ENCODE measurements around the gene TRIM37. TPM values are rescaled to one million over a fixed set of nuclear protein-coding genes. Genes with fewer than 3 reads are reported as not detected.
A peak's percentile ranks its signal among the peaks of the same experiment; 100 is the strongest.
"Not testable (repeated sequence)": the region's sequence is repeated elsewhere in the genome, so short reads cannot be mapped to it uniquely, and the experiment has no call there.

TRIM37 gene, protein sequence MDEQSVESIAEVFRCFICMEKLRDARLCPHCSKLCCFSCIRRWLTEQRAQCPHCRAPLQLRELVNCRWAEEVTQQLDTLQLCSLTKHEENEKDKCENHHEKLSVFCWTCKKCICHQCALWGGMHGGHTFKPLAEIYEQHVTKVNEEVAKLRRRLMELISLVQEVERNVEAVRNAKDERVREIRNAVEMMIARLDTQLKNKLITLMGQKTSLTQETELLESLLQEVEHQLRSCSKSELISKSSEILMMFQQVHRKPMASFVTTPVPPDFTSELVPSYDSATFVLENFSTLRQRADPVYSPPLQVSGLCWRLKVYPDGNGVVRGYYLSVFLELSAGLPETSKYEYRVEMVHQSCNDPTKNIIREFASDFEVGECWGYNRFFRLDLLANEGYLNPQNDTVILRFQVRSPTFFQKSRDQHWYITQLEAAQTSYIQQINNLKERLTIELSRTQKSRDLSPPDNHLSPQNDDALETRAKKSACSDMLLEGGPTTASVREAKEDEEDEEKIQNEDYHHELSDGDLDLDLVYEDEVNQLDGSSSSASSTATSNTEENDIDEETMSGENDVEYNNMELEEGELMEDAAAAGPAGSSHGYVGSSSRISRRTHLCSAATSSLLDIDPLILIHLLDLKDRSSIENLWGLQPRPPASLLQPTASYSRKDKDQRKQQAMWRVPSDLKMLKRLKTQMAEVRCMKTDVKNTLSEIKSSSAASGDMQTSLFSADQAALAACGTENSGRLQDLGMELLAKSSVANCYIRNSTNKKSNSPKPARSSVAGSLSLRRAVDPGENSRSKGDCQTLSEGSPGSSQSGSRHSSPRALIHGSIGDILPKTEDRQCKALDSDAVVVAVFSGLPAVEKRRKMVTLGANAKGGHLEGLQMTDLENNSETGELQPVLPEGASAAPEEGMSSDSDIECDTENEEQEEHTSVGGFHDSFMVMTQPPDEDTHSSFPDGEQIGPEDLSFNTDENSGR
- total RNA-seq = 14.5 TPM

- peak; percentile 99 to 100 (median 99) for DNase-seq (ENCODE audit: low read depth in 2 of 3, low spot score in 2 of 3)
These were observed at the start of gene TRIM37 for GRCh38 chr17:59106463-59107305. Gene TRIM37 (minus strand): TSS chr17:59106880. CDS start chr17:59106461, 419 bp downstream.

DNA sequence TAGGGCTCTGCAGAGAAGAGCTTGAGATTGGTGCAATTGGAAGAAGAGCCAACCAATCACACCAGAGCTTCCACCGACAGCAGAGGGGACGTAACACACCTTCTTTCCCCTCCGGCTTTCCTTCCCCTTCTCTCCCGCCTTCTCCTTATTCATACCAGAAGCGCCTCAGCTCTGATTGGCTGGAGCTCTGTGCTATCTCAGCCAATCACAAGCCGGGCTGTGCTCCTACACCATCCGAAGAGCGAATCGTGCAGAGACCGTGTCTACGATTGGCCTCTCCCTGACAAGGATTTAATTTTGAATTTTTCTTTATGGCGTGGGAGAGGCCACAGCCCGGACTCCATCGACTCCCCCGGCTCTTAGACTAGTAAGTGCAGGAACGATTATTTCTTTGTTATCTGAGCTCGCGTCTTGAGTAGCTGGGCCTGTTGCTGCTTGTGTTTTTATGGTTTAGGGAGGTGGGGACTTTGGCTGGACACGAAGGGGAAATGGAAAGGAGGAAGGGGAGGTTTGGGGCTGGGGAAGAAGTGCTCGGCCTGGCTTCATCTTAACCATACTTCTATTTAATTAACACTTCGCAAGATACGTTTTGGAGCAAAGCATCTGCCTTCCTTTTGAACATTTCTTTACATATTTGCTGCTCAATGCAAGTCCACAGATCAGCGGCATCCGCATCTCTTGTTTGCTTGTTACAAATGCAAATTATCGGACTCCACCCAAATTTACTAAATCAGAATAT, 48.9 kb upstream of the TRIM37 start, which contains the start of gene PRR11:
PRR11 (plus strand) TSS at position 308 of the 739 bp plus-strand sequence. CDS start 14,007 bp downstream, outside the sequence.
- peak in 1 of 3 donors; percentile 81 for DNase-seq (ENCODE audit: low read depth in 2 of 3, low spot score in 2 of 3)

DNA sequence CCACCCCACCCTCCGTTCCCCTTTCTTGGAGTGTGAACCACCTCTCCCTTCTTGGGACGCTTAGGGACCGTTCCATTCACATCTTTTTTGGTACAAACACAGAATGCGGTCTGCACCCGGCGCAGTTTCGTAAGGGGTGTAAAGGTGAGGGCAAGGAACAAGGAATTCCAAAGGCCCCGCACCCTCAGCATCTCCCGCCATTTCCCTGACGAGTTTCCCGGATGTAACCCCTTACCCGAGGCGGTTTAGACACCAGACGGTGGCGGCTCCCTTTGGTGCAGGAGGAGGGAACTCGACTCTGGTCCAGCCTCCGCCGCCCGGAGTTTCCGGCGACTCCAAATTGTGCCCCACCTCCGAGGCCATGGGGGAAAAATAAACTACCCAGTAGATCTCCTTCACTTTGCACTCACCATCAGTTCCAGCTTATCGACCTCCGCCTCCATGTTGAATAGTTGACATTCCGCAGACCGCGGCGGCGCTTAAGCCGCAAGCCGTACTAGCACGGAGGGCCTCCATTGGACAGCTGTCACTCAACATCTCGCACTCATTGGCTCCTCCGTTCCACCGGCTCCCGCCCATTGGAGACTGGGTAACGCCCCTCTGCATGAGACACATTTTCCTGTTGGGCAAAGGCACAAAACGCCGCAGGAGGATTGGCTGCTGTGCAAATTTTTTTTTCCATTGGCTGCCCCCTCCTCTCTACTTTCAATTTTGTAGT, 48.2 kb upstream of the TRIM37 start, which contains the start of gene SKA2:
SKA2 (minus strand) TSS at position 466 of the 718 bp plus-strand sequence; CDS start at position 443, 23 bp downstream.
- peak; percentile 87 to 100 (median 99) for DNase-seq (ENCODE audit: low read depth in 2 of 3, low spot score in 2 of 3)

DNA sequence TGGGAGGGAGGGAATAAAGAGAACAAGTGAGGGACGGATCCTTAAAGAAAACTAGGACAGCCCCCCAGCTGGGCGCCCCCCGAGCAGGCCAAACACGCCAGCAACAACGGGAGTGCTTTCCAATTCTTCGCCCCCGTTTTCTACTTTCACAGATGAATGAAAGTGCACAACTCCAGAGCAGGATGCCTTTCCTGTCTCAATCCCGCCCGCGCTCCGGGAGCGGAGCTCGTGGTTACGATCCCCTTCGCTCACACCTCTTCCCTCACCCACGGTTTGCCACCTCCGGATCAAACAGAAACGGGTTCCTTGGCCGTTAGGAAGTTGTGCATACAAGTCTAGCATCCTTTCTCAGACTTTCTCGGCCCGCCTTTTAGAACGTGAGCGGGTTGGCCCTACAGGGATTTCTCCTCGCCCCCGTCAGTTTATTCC, 47.6 kb upstream of the TRIM37 start:
- DNase-seq (ENCODE audit: low read depth in 2 of 3, low spot score in 2 of 3) = no peak

DNA sequence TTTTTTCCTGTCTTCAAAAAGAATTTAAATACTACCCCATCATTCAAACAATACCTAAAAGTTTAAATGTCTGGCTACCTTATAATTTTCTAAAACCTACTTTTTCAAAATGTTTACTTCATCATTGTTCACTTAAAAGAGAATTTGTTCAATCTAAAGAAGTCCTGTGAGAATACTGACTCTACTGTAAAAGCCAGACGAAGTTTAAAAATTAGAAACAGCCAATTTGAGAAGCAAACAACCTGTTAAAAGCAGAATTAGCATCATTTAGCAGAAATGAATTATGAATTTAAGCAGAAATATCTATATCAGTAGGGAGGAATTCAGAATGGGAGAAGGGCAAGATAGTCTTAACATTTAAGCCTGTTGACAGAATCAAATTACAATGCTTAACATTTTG, 46.2 kb upstream of the TRIM37 start:
- DNase-seq (ENCODE audit: low read depth in 2 of 3, low spot score in 2 of 3) = no peak

- DNase-seq (ENCODE audit: low read depth in 2 of 3, low spot score in 2 of 3) = no peak
These were observed 44.9 kb upstream of the TRIM37 start for GRCh38 chr17:59151591-59151990.

DNA sequence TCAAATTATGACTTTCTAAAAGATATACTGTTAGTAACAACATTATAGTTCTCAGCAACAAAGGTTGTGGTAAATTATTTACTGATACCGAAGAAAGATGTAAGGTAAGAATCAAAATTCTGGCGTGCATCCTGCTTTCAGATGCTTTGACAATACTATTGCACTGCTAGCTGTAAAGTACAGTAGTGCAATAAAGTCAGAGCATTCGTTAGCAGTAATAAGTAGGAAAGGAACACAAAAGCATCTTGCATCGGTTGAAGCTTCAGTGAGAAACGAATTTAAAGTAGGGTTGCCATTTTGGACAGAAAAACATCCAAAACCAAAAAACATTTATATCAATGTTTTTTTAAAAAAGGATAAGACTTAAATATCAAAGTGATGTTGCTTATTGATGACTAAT, 44.3 kb upstream of the TRIM37 start:
- no peak for DNase-seq (ENCODE audit: low read depth in 2 of 3, low spot score in 2 of 3)

DNA sequence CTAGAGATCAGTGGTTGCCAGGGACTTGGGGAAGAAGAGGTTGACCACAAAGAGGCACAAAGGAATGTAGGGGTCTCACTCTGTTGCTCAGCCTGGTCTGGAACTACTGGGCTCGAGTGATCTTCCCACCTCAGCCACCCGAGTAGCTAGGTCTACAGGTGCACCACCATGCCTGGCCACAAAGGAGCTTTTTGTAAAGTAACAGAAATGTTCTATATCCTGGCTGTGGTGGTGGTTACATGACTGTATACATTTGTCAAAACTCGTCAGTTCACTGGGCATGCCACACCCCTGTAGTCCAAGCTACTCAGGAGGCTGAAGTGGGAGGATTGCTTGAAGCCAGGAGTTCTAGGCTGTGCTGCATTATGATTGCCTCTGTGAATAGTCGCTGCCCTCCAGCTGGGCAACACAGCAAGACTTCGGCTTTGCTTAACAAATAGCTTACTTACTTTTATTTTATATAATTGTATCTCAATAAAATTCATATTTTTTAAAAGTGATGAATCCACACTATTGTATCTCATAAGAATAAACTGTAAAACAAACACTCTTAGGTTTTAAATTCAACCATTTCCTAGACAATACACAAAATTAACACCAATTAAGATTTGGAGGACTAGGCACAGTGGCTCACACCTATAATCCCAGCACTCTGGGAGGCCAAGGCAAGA, 43.3 kb upstream of the TRIM37 start:
- DNase-seq (ENCODE audit: low read depth in 2 of 3, low spot score in 2 of 3) = peak in 1 of 3 donors; percentile 7

DNA sequence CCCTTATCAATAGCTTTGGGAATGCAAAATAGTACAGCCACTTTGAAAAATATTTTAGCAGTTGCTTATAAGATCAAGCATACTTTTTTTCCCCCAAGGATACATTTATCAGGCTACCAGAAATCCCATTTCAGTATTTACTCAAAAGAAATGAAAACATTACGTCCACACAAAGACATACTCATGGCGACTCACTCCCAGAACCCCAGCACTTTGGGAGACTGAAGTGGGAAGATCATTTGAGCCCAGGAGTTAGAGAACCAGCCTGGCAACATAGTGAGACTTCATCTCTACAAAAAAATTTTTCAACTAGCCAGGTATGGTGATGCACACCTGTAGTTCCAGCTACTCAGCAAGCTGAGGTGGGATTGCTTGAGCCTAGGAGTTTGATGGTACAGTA, 42.4 kb upstream of the TRIM37 start:
- DNase-seq (ENCODE audit: low read depth in 2 of 3, low spot score in 2 of 3) = no peak

GRCh38 chr17:59145571-59146096, 39.0 kb upstream of the TRIM37 start:
- no peak for DNase-seq (ENCODE audit: low read depth in 2 of 3, low spot score in 2 of 3)

GRCh38 chr17:59141860-59142259, 35.2 kb upstream of the TRIM37 start:
- DNase-seq (ENCODE audit: low read depth in 2 of 3, low spot score in 2 of 3) = no peak

GRCh38 chr17:59139939-59140338, 33.3 kb upstream of the TRIM37 start:
- no peak for DNase-seq (ENCODE audit: low read depth in 2 of 3, low spot score in 2 of 3)

DNA sequence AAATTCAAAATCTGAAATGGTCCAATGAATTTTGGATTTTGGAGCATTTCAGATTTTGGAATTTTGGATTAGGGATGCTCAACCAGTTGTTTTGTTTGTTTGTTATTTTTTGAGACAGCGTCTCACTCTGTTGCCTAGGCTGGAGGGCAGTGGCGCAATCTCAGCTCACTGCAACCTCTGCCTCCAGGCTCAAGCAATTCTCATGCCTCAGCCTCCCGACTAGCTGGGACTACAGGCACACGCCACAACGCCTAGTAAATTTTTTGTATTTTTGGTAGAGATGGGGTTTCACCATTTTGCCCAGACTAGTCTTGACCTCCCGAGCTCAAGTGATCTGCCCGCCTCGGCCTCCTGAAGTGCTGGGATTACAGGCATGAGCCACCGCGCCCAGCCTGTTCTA, 31.7 kb upstream of the TRIM37 start:
- not testable (repeated sequence) for DNase-seq (ENCODE audit: low read depth in 2 of 3, low spot score in 2 of 3)

DNA sequence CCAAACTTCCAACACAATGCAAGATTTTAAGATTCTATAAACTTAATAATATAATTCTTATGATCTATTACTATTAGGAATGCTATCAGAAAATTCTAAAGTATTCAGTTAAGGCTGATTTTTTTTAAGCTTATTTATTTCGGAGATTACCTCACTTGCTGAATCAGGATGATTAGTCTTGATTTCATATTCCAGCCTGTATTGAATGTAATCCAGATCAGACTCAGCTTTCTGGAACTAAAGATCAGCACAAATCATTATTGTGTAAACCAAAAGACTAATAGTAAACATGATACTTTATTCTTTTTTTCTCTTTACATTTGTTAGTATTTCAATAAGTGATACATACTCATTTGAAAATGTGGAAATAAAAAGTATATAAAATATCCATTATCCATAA, 24.5 kb upstream of the TRIM37 start:
- no peak for DNase-seq (ENCODE audit: low read depth in 2 of 3, low spot score in 2 of 3)

DNA sequence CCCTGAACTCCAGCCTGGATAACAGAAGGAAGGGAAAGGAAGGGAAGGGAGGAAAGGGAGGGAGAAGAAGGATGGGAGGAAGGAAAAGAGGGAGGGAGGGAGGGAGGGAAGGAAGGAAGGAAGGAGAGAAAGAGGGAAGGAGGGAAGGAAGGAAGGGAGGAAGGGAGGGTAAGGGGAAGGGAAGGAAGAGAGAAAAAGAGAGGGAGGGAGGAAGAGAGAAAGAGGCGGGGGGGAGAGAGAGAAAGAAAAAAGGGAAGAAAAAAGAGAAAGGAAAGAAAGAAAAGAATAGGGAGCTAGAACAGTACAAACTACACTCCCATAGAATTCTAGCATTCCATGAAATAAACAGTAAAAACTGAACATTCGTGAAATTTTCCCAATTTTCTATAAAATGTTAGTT, 23.1 kb upstream of the TRIM37 start:
- DNase-seq (ENCODE audit: low read depth in 2 of 3, low spot score in 2 of 3) = no peak

DNA sequence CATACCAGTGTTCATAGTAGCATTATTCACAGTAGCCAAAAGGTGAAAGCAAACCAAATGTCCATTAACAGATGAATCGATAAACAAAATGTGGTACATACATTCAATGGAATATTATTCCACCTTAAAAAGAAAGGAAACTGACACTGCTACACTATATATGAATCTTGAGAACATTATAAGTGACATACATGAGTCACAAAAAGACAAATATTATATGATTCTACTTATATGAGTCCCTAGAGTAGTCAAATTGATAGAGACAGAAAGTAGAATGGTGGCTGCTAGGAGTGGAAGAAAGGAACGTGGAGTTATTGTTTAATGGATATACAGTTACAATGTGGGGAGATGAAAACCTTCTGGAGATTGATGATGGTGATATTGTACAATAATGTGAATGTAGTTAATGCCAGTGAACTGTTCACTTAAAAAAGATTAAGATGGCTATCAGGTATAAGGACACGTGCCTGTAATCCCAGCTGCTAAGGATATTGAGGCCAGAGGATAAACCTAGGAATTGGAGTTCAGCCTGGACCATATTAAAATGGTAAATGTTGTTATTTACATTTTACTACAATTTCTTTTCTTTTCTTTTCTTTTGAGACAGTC, 20.2 kb upstream of the TRIM37 start:
- DNase-seq (ENCODE audit: low read depth in 2 of 3, low spot score in 2 of 3) = no peak

DNA sequence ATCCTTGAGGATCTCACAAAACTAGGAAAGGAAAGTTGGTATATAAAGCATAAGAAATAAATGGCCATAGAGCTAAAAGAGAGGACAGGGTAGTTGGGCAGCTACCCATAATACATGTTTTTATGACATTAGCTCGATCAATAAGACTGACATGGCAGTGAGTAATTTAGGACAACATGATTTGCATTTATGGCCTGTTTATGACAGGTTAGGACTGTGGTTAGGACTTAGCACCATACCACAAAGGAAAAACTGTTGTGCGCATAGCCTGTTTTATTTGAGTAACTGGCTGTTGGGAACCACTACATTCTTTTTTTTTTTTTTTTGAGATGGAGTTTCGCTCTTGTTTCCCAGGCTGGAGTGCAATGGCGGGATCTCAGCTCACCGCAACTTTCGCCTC, 18.0 kb upstream of the TRIM37 start:
- DNase-seq (ENCODE audit: low read depth in 2 of 3, low spot score in 2 of 3) = no peak
